SK-N-SH treated with all-trans-retinoic acid at 6 μM for 48 hours (cell line): ENCODE results near the gene ACVR1B.

Experiments
- BACH2 ChIP-seq: fragments of 250-450 bp; sonication (Bioruptor Pico); IDR thresholded peaks from 2 replicates; pipeline ENCODE4 v1.9.0; 2021; ENCODE audit warnings: mild to moderate bottlenecking, borderline replicate concordance
- ESRRG ChIP-seq: fragments of 250-450 bp; sonication (Bioruptor Pico); IDR thresholded peaks from 2 replicates; pipeline ENCODE4 v1.6.1; 2021; ENCODE audit warnings: mild to moderate bottlenecking
- ISL1 ChIP-seq: fragments of 250-450 bp; sonication (Bioruptor Pico); IDR thresholded peaks from 2 replicates; pipeline ENCODE4 v2.1.2; 2022; ENCODE audit warnings: mild to moderate bottlenecking, moderate library complexity
- SNAI2 ChIP-seq: fragments of 250-450 bp; sonication (Bioruptor Pico); IDR thresholded peaks from 2 replicates; pipeline ENCODE4 v1.5.0; 2020; ENCODE audit warnings: mild to moderate bottlenecking, moderate library complexity
- TCF4 ChIP-seq: fragments of 250-450 bp; sonication (Bioruptor Pico); IDR thresholded peaks from 2 replicates; pipeline ENCODE4 v1.8.0; 2021; ENCODE audit warnings: mild to moderate bottlenecking, moderate library complexity, borderline replicate concordance
- TOX ChIP-seq: fragments of 250-450 bp; sonication (Bioruptor Pico); IDR thresholded peaks from 2 replicates; pipeline ENCODE4 v1.8.0; 2021; ENCODE audit warnings: mild to moderate bottlenecking, moderate library complexity, borderline replicate concordance
- ZFP3 ChIP-seq: fragments of 250-450 bp; sonication (Bioruptor Pico); IDR thresholded peaks from 2 replicates; pipeline ENCODE4 v1.5.0; 2020; ENCODE audit warnings: mild to moderate bottlenecking, moderate library complexity
- TF ChIP-seq, protein P1 (sequence below): fragments of 250-450 bp; sonication (Bioruptor Pico); IDR thresholded peaks from 2 replicates; pipeline ENCODE4 v1.8.0; 2021; ENCODE audit warnings: low read depth, mild to moderate bottlenecking, moderate library complexity, borderline replicate concordance
- TF ChIP-seq, protein P2 (sequence below): fragments of 250-450 bp; sonication (Bioruptor Pico); IDR thresholded peaks from 2 replicates; pipeline ENCODE4 v1.8.0; 2020; ENCODE audit warnings: mild to moderate bottlenecking, moderate library complexity, borderline replicate concordance
- TF ChIP-seq, protein P3 (sequence below): fragments of 250-450 bp; sonication (Bioruptor Pico); IDR thresholded peaks from 2 replicates; pipeline ENCODE4 v1.5.0; 2020; ENCODE audit warnings: mild to moderate bottlenecking, moderate library complexity

- TF ChIP-seq TCF4 (CRISPR knock-in tag) = no peak
- TF ChIP-seq, protein P1, sequence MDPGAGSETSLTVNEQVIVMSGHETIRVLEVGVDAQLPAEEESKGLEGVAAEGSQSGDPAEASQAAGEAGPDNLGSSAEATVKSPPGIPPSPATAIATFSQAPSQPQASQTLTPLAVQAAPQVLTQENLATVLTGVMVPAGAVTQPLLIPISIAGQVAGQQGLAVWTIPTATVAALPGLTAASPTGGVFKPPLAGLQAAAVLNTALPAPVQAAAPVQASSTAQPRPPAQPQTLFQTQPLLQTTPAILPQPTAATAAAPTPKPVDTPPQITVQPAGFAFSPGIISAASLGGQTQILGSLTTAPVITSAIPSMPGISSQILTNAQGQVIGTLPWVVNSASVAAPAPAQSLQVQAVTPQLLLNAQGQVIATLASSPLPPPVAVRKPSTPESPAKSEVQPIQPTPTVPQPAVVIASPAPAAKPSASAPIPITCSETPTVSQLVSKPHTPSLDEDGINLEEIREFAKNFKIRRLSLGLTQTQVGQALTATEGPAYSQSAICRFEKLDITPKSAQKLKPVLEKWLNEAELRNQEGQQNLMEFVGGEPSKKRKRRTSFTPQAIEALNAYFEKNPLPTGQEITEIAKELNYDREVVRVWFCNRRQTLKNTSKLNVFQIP = no peak
- TF ChIP-seq ESRRG = no peak
- no peak for TF ChIP-seq TOX
- TF ChIP-seq ZFP3 (CRISPR knock-in tag) = no peak
- TF ChIP-seq, protein P2, sequence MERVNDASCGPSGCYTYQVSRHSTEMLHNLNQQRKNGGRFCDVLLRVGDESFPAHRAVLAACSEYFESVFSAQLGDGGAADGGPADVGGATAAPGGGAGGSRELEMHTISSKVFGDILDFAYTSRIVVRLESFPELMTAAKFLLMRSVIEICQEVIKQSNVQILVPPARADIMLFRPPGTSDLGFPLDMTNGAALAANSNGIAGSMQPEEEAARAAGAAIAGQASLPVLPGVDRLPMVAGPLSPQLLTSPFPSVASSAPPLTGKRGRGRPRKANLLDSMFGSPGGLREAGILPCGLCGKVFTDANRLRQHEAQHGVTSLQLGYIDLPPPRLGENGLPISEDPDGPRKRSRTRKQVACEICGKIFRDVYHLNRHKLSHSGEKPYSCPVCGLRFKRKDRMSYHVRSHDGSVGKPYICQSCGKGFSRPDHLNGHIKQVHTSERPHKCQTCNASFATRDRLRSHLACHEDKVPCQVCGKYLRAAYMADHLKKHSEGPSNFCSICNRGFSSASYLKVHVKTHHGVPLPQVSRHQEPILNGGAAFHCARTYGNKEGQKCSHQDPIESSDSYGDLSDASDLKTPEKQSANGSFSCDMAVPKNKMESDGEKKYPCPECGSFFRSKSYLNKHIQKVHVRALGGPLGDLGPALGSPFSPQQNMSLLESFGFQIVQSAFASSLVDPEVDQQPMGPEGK (CRISPR knock-in tag) = no peak
- no peak for TF ChIP-seq BACH2
- TF ChIP-seq, protein P3, sequence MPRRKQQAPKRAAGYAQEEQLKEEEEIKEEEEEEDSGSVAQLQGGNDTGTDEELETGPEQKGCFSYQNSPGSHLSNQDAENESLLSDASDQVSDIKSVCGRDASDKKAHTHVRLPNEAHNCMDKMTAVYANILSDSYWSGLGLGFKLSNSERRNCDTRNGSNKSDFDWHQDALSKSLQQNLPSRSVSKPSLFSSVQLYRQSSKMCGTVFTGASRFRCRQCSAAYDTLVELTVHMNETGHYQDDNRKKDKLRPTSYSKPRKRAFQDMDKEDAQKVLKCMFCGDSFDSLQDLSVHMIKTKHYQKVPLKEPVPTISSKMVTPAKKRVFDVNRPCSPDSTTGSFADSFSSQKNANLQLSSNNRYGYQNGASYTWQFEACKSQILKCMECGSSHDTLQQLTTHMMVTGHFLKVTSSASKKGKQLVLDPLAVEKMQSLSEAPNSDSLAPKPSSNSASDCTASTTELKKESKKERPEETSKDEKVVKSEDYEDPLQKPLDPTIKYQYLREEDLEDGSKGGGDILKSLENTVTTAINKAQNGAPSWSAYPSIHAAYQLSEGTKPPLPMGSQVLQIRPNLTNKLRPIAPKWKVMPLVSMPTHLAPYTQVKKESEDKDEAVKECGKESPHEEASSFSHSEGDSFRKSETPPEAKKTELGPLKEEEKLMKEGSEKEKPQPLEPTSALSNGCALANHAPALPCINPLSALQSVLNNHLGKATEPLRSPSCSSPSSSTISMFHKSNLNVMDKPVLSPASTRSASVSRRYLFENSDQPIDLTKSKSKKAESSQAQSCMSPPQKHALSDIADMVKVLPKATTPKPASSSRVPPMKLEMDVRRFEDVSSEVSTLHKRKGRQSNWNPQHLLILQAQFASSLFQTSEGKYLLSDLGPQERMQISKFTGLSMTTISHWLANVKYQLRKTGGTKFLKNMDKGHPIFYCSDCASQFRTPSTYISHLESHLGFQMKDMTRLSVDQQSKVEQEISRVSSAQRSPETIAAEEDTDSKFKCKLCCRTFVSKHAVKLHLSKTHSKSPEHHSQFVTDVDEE = no peak
- no peak for TF ChIP-seq SNAI2 (CRISPR knock-in tag)
- TF ChIP-seq ISL1 (CRISPR knock-in tag) = no peak
Observed at GRCh38 chr12:51908876-51909592, 42.5 kb upstream of the ACVR1B start.
